ENCODE measurements around the gene AURKAIP1. TPM values are rescaled to one million over a fixed set of nuclear protein-coding genes. Genes with fewer than 3 reads are reported as not detected.

The AURKAIP1 gene
- polyA plus RNA-seq, 2 of the 4 experiments (the other 2 are of a cell fraction) = 62.0 to 102 TPM

GRCh38 chr1:1365875-1366698, 8.9 kb downstream of the AURKAIP1 start:
- POLR2A ChIA-PET = no interaction called here
- H3K9me3 ChIP-seq = no peaks in the 10 kb centered on the region
- CTCF ChIA-PET = no interaction called here
- WGBS (ENCODE audit: missing lambda C conversion rate) = 47% methylated on average over 10 of the region's 10 CpGs
- H3K27ac ChIP-seq = no peak overlapping the region
- DNase-seq (ENCODE audit: low read depth in 1 of 2, low spot score in 1 of 2) (no peak), ATAC-seq (no peak), FAIRE-seq (no peak)
- no peak for TF ChIP-seq POLR2A (IDR thresholded peaks at IDR 0.05; ENCODE audit: low read length)
- TF ChIP-seq ELK1 (IDR thresholded peaks at IDR 0.05; ENCODE audit: low read depth, low read length) = no peak
- no peak for TF ChIP-seq FOXS1 (CRISPR knock-in tag; IDR thresholded peaks at IDR 0.05)
- no peak for TF ChIP-seq HOXB5 (CRISPR knock-in tag; IDR thresholded peaks at IDR 0.05)
- no peak for TF ChIP-seq CEBPB (IDR thresholded peaks at IDR 0.05)
- TF ChIP-seq BCL3 (IDR thresholded peaks at IDR 0.05) = no peak
- no peak for TF ChIP-seq BHLHE40 (IDR thresholded peaks at IDR 0.05; ENCODE audit: low read depth, low read length)
- TF ChIP-seq EHMT2 (IDR thresholded peaks at IDR 0.05; ENCODE audit: low read depth) = no peak
- TF ChIP-seq PHF8 (IDR thresholded peaks at IDR 0.05; ENCODE audit: borderline replicate concordance, low read depth) = no peak
- no peak for TF ChIP-seq EHF (CRISPR knock-in tag; IDR thresholded peaks at IDR 0.05)
- no peak for TF ChIP-seq MAZ (IDR thresholded peaks at IDR 0.05; ENCODE audit: borderline replicate concordance, low read depth, low read length)
- no peak for TF ChIP-seq CHD4 (IDR thresholded peaks at IDR 0.05; ENCODE audit: borderline replicate concordance)
- TF ChIP-seq RFX5 (IDR thresholded peaks at IDR 0.05) = no peak
- TF ChIP-seq PBX3 (IDR thresholded peaks at IDR 0.05) = no peak
- no peak for TF ChIP-seq KDM1A (IDR thresholded peaks at IDR 0.05; ENCODE audit: low read depth)
- TF ChIP-seq CBX2 (IDR thresholded peaks at IDR 0.05; ENCODE audit: borderline replicate concordance, low read depth) = no peak
- TF ChIP-seq E2F6 (IDR thresholded peaks at IDR 0.05; ENCODE audit: borderline replicate concordance, low read depth) = no peak
- no peak overlapping the region for H3K4me2 ChIP-seq
- H3K4me1 ChIP-seq = no peaks in the 10 kb centered on the region
- H3K4me3 ChIP-seq = no peak overlapping the region

GRCh38 chr1:1364266-1364665, 10.7 kb downstream of the AURKAIP1 start:
- ATAC-seq = no peak
- CTCF ChIA-PET = interaction anchor here (1.1 to 2.5 kb wide), 3 partner anchors 8 to 77 kb away, joined by 3 to 14 read pairs (median 3); no protein-coding TSS in a partner anchor
- POLR2A ChIA-PET = no interaction called here
- FAIRE-seq = no peak
- H3K4me3 ChIP-seq = no peak overlapping the region
- no peak overlapping the region for H3K27ac ChIP-seq
- DNase-seq (ENCODE audit: low read depth in 1 of 2, low spot score in 1 of 2) = no peak
- H3K4me2 ChIP-seq = no peak overlapping the region
- 69% methylated on average over 14 of the region's 14 CpGs for WGBS (ENCODE audit: missing lambda C conversion rate)
- no peaks in the 10 kb centered on the region for H3K9me3 ChIP-seq
- H3K4me1 ChIP-seq = peaks cover 9% of the 10 kb centered on the region; the same call in 2 of the 3 replicates
- no peak for TF ChIP-seq JUN (IDR thresholded peaks at IDR 0.05)
- no peak for TF ChIP-seq HDAC2 (IDR thresholded peaks at IDR 0.05)
- no peak for TF ChIP-seq POLR2AphosphoS2 (conservative IDR thresholded peaks at IDR 0.05; ENCODE audit: low read length)
- no peak for TF ChIP-seq MAZ (IDR thresholded peaks at IDR 0.05; ENCODE audit: borderline replicate concordance, low read depth, low read length)
- no peak for TF ChIP-seq FOSB (CRISPR knock-in tag; IDR thresholded peaks at IDR 0.05)
- TF ChIP-seq CTCF (IDR thresholded peaks at IDR 0.05) = no peak
- no peak for TF ChIP-seq NFE2L2 (conservative IDR thresholded peaks at IDR 0.05; ENCODE audit: low read length)
- TF ChIP-seq JUNB (IDR thresholded peaks at IDR 0.05) = no peak
- no peak for TF ChIP-seq CBX2 (IDR thresholded peaks at IDR 0.05; ENCODE audit: borderline replicate concordance, low read depth)
- no peak for TF ChIP-seq ELK1 (IDR thresholded peaks at IDR 0.05; ENCODE audit: low read depth, low read length)
- TF ChIP-seq MAX (IDR thresholded peaks at IDR 0.05) = no peak
- no peak for TF ChIP-seq SMC3 (IDR thresholded peaks at IDR 0.05)
- TF ChIP-seq ATOH8 (CRISPR knock-in tag; IDR thresholded peaks at IDR 0.05; ENCODE audit: low read depth) = no peak
- no peak for TF ChIP-seq CHD2 (IDR thresholded peaks at IDR 0.05; ENCODE audit: low read length, partially characterized antibody)
- TF ChIP-seq RNF2 (IDR thresholded peaks at IDR 0.05; ENCODE audit: borderline replicate concordance, low read depth) = no peak
- TF ChIP-seq NPAS2 (CRISPR knock-in tag; IDR thresholded peaks at IDR 0.05; ENCODE audit: borderline replicate concordance) = no peak
